GM18508 (cell line): ENCODE results near the gene NTSR2.

Experiments
- ATAC-seq: cut with Tn5 transposase; IDR thresholded peaks from one replicate; pipeline ENCODE4 v1.9.1; 2021; ENCODE audit warnings: moderate number of reproducible peaks; ENCODE audit not compliant: insufficient read depth, unreplicated experiment

The NTSR2 gene

GRCh38 chr2:11659115-11659475, 10.9 kb downstream of the NTSR2 start:
- no peak for ATAC-seq

GRCh38 chr2:11658208-11659114, 11.5 kb downstream of the NTSR2 start:
- ATAC-seq, result no peak

- no peak for ATAC-seq
Observed at GRCh38 chr2:11657646-11658045, 12.3 kb downstream of the NTSR2 start.

GRCh38 chr2:11657195-11657594, 12.8 kb downstream of the NTSR2 start:
- no peak for ATAC-seq

- no peak for ATAC-seq
Observed at GRCh38 chr2:11656671-11657101, 13.3 kb downstream of the NTSR2 start.

- ATAC-seq, result no peak
Observed at GRCh38 chr2:11656252-11656651, 13.7 kb downstream of the NTSR2 start.

- no peak for ATAC-seq
Observed at GRCh38 chr2:11655495-11655894, 14.5 kb downstream of the NTSR2 start.

- no peak for ATAC-seq
Observed at GRCh38 chr2:11652553-11652952, 17.4 kb downstream of the NTSR2 start.

- ATAC-seq, result no peak
Observed at GRCh38 chr2:11651856-11652548, 18.0 kb downstream of the NTSR2 start.

GRCh38 chr2:11649093-11649492, 20.9 kb downstream of the NTSR2 start:
- ATAC-seq, result no peak

GRCh38 chr2:11647834-11648600, 22.0 kb downstream of the NTSR2 start:
- ATAC-seq, result no peak

GRCh38 chr2:11646530-11646929, 23.5 kb downstream of the NTSR2 start:
- ATAC-seq, result no peak

- no peak for ATAC-seq
Observed at GRCh38 chr2:11644293-11644692, 25.7 kb downstream of the NTSR2 start.

GRCh38 chr2:11642972-11643371, 27.0 kb downstream of the NTSR2 start:
- ATAC-seq, result no peak

- no peak for ATAC-seq
Observed at GRCh38 chr2:11640132-11640531, 29.9 kb downstream of the NTSR2 start.

GRCh38 chr2:11639503-11639902, 30.5 kb downstream of the NTSR2 start:
- ATAC-seq, result no peak

GRCh38 chr2:11637546-11637945, 32.4 kb downstream of the NTSR2 start:
- ATAC-seq, result no peak

- no peak for ATAC-seq
Observed at GRCh38 chr2:11636593-11637295, 33.3 kb downstream of the NTSR2 start.

- ATAC-seq, result no peak
Observed at GRCh38 chr2:11635141-11635540, 34.9 kb downstream of the NTSR2 start.

- no peak for ATAC-seq
Observed at GRCh38 chr2:11634584-11634983, 35.4 kb downstream of the NTSR2 start.
